Esophagus muscularis mucosa (tissue), 4 donors: ENCODE results near the gene CCDC88A.
A peak's percentile ranks its signal among the peaks of the same experiment; 100 is the strongest.

Experiments
- EP300 ChIP-seq: sonication (generic); formaldehyde crosslinking; IDR thresholded peaks from one replicate; pipeline ENCODE4 v1.6.1; 2017; ENCODE audit warnings: antibody characterized with exemption
- POLR2A ChIP-seq: fragments of 450-650 bp; IDR thresholded peaks from one replicate; pipeline ENCODE4 v1.6.1; 2017; ENCODE audit warnings: antibody characterized with exemption, moderate library complexity, mild to moderate bottlenecking, low read depth
- POLR2AphosphoS5 ChIP-seq, 2 donors: sonication (generic); formaldehyde crosslinking; IDR thresholded peaks; one replicate each; pipeline ENCODE4 v1.6.1; 2017; ENCODE audit warnings: antibody characterized with exemption in 2 of 2
- TF ChIP-seq, protein P1 (sequence below), 3 experiments: fragments of 200-600 bp in 2 of 3; fragments of 450-650 bp in 1 of 3; sonication (generic) in 2 of 3; IDR thresholded peaks; one replicate each; pipeline ENCODE4 v1.5.1; 2017 to 2019; ENCODE audit warnings: antibody characterized with exemption in 3 of 3, mild to moderate bottlenecking in 2 of 3, moderate library complexity in 1 of 3

DNA sequence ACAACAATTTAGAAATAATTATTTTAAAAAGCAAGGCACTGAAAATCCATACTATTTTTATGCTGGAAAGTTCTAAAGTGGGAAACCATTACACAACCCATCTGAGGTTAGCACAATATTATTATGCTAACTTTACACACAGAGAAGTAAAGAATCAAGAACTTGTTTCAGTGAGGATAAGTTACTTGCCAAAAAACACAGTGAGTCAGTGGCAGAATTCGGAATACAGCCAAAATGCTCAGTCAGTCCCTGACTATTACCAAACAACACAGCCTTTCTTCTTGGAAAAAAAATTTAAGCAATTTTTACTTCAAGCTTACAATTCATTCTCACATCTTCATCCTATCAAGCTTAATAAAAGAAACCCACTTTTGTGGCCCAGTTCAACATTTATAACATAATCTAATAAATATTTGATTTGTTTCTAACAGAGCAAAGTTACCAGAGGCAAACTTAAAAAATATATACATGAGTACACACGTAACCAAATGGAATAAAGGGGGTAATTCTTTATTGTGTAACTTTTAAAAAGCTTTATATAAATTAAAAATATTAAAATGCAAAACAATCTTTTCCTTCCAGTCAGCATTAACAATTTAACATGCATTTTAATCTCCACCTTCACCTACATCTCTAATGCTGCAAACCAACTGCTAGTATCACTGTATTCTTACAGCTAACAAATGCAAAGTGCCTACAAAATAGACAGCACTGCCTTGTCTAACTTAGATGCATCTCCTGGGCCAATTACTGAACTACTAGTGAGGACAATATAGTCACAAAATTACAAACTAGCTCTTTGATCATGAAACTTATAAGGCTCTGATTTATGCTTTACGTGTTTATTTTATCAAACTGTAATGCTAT, 55.2 kb downstream of the CCDC88A start:
- TF ChIP-seq POLR2A (no peak), POLR2AphosphoS5 (IDR thresholded peaks at IDR 0.05) (peak in 1 of 2 donors; percentile 47), EP300 (no peak)
- TF ChIP-seq, protein P1, sequence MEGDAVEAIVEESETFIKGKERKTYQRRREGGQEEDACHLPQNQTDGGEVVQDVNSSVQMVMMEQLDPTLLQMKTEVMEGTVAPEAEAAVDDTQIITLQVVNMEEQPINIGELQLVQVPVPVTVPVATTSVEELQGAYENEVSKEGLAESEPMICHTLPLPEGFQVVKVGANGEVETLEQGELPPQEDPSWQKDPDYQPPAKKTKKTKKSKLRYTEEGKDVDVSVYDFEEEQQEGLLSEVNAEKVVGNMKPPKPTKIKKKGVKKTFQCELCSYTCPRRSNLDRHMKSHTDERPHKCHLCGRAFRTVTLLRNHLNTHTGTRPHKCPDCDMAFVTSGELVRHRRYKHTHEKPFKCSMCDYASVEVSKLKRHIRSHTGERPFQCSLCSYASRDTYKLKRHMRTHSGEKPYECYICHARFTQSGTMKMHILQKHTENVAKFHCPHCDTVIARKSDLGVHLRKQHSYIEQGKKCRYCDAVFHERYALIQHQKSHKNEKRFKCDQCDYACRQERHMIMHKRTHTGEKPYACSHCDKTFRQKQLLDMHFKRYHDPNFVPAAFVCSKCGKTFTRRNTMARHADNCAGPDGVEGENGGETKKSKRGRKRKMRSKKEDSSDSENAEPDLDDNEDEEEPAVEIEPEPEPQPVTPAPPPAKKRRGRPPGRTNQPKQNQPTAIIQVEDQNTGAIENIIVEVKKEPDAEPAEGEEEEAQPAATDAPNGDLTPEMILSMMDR (IDR thresholded peaks at IDR 0.05): no peak
